Suppressor macrophage (primary cell): ENCODE data around the gene NAALADL2.

Experiments
- DNase-seq, 4 experiments: peaks; one replicate each; pipeline ENCODE4 v3.0.0-alpha.2; 2020 to 2022

NAALADL2 gene

GRCh38 chr3:175001091-175001490, 142.0 kb downstream of the NAALADL2 start:
- no peak for DNase-seq

- DNase-seq, result no peak
Measured at GRCh38 chr3:175002732-175003143, 143.6 kb downstream of the NAALADL2 start.

- DNase-seq, result no peak
Measured at GRCh38 chr3:175003590-175003989, 144.5 kb downstream of the NAALADL2 start.

GRCh38 chr3:175005193-175005592, 146.1 kb downstream of the NAALADL2 start:
- no peak for DNase-seq

- DNase-seq, result no peak
Measured at GRCh38 chr3:175005881-175006280, 146.7 kb downstream of the NAALADL2 start.

- no peak for DNase-seq
Measured at GRCh38 chr3:175007306-175007705, 148.2 kb downstream of the NAALADL2 start.

- DNase-seq, result no peak
Measured at GRCh38 chr3:175009295-175009694, 150.2 kb downstream of the NAALADL2 start.

GRCh38 chr3:175015056-175015635, 156.0 kb downstream of the NAALADL2 start:
- DNase-seq, result no peak

- DNase-seq, result no peak
Measured at GRCh38 chr3:175018946-175019727, 160.0 kb downstream of the NAALADL2 start.

- no peak for DNase-seq
Measured at GRCh38 chr3:175020101-175020500, 161.0 kb downstream of the NAALADL2 start.

- no peak for DNase-seq
Measured at GRCh38 chr3:175029828-175030227, 170.7 kb downstream of the NAALADL2 start.

- no peak for DNase-seq
Measured at GRCh38 chr3:175039875-175040274, 180.7 kb downstream of the NAALADL2 start.

- DNase-seq, result no peak
Measured at GRCh38 chr3:175041369-175041768, 182.2 kb downstream of the NAALADL2 start.

- DNase-seq, result no peak
Measured at GRCh38 chr3:175046601-175047000, 187.5 kb downstream of the NAALADL2 start.

- no peak for DNase-seq
Measured at GRCh38 chr3:175047786-175048185, 188.7 kb downstream of the NAALADL2 start.

GRCh38 chr3:175057401-175057800, 198.3 kb downstream of the NAALADL2 start:
- DNase-seq, result no peak

GRCh38 chr3:175059788-175060187, 200.7 kb downstream of the NAALADL2 start:
- DNase-seq, result no peak

GRCh38 chr3:175065497-175065896, 206.4 kb downstream of the NAALADL2 start:
- DNase-seq, result no peak

- no peak for DNase-seq
Measured at GRCh38 chr3:175066617-175067415, 207.7 kb downstream of the NAALADL2 start.

GRCh38 chr3:175068587-175068986, 209.5 kb downstream of the NAALADL2 start:
- no peak for DNase-seq

- DNase-seq, result no peak
Measured at GRCh38 chr3:175070946-175071345, 211.8 kb downstream of the NAALADL2 start.

GRCh38 chr3:175073219-175073905, 214.2 kb downstream of the NAALADL2 start:
- DNase-seq, result no peak

GRCh38 chr3:175075269-175075668, 216.1 kb downstream of the NAALADL2 start:
- no peak for DNase-seq
